ENCODE results near the gene C19orf67.

C19orf67 gene

GRCh38 chr19:14085309-14085995 is at the start of gene C19orf67:
TSS of gene C19orf67 (minus strand) at chr19:14085783. CDS start at chr19:14085627, 156 bp downstream.
- peaks cover 28% of the 10 kb centered on the region for H3K36me3 Mint-ChIP-seq (ENCODE audit: low read depth)

DNA sequence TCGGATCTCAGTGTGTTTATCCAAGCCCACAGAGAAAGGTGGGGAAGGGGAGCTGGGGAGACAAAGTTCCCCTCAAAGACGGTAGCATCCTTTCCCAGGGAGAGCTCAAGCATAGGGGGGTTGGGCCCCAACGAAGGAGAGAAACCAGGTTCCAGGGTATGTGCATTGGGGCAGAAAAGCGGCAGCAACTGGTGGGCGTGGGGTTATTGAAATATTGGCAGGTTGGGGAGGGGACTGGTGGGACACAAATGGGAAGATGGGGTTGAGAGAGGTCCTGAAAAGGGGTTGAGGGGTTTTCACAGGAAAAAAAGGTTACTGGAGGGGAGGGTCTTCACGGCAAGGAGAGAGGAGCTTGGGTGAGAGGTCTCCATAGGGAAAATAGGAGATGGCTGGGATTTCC is 49.8 kb upstream of the C19orf67 start:
- no peaks in the 10 kb centered on the region for H3K9me3 Mint-ChIP-seq
- DNase-seq, result no peak
- no peak for TF ChIP-seq CTCF (IDR thresholded peaks at IDR 0.05)
- peak overlapping the region; percentile 86 for H3K27ac Mint-ChIP-seq
- H3K27me3 Mint-ChIP-seq (ENCODE audit: low read depth, poor library complexity), result peaks cover 3% of the 10 kb centered on the region
- peak overlapping the region; percentile 88 for H3K4me3 Mint-ChIP-seq
- peaks cover 9% of the 10 kb centered on the region for H3K36me3 Mint-ChIP-seq (ENCODE audit: low read depth)
- peaks cover 47% of the 10 kb centered on the region for H3K4me1 Mint-ChIP-seq

More at GRCh38 chr19:14085309-14085995, at the start of gene C19orf67:
- Mint-ChIP-seq H3K4me1 (peaks cover 40% of the 10 kb centered on the region), H3K9me3 (no peaks in the 10 kb centered on the region), H3K27me3 (ENCODE audit: low read depth, poor library complexity) (peaks cover 11% of the 10 kb centered on the region), H3K27ac (no peak within 1 kb of the TSS), H3K4me3 (peak within 1 kb of the TSS; percentile 48)
- DNase-seq, result no peak
- no peak for TF ChIP-seq CTCF (IDR thresholded peaks at IDR 0.05)

GRCh38 chr19:14127929-14128509 is 42.4 kb upstream of the C19orf67 start:
- H3K4me3 Mint-ChIP-seq, result no peak overlapping the region
- peaks cover 8% of the 10 kb centered on the region for H3K4me1 Mint-ChIP-seq
- no peak overlapping the region for H3K27ac Mint-ChIP-seq
- peaks cover 19% of the 10 kb centered on the region for H3K36me3 Mint-ChIP-seq (ENCODE audit: low read depth)
- H3K27me3 Mint-ChIP-seq (ENCODE audit: low read depth, poor library complexity), result peaks cover 3% of the 10 kb centered on the region
- DNase-seq, result no peak
- no peaks in the 10 kb centered on the region for H3K9me3 Mint-ChIP-seq
- TF ChIP-seq CTCF (IDR thresholded peaks at IDR 0.05), result no peak

- H3K9me3 Mint-ChIP-seq, result no peaks in the 10 kb centered on the region
- DNase-seq, result no peak
- H3K4me3 Mint-ChIP-seq, result no peak overlapping the region
- no peak for TF ChIP-seq CTCF (IDR thresholded peaks at IDR 0.05)
- peaks cover 26% of the 10 kb centered on the region for H3K36me3 Mint-ChIP-seq (ENCODE audit: low read depth)
- H3K4me1 Mint-ChIP-seq, result peaks cover 10% of the 10 kb centered on the region
- no peak overlapping the region for H3K27ac Mint-ChIP-seq
- H3K27me3 Mint-ChIP-seq (ENCODE audit: low read depth, poor library complexity), result peaks cover 3% of the 10 kb centered on the region
These were observed 41.6 kb upstream of the C19orf67 start for GRCh38 chr19:14127176-14127575.

DNA sequence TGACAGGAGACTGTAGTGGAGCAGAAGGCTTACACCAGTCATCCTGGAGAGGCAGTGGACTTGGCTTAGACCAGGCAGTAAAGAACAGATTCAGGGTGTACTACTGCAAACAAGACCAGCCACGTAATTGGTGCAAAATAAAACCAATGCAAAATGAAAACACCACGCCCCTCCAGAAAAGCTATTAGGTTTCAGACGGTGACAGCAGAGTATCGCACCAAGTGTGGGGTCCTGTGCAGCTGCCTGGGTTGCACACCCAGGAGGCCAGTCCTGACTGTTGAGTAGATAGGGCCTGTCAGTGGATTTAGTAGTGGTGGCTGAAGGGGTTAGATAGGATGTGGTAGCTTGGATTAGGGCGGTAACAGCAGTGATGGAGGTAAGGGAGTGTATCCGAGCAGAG is 37.3 kb upstream of the C19orf67 start:
- H3K4me3 Mint-ChIP-seq, result no peak overlapping the region
- no peak for TF ChIP-seq CTCF (IDR thresholded peaks at IDR 0.05)
- DNase-seq, result no peak
- H3K36me3 Mint-ChIP-seq (ENCODE audit: low read depth), result peaks cover 26% of the 10 kb centered on the region
- H3K4me1 Mint-ChIP-seq, result peaks cover 23% of the 10 kb centered on the region
- H3K27ac Mint-ChIP-seq, result no peak overlapping the region
- no peaks in the 10 kb centered on the region for H3K9me3 Mint-ChIP-seq
- H3K27me3 Mint-ChIP-seq (ENCODE audit: low read depth, poor library complexity), result no peaks in the 10 kb centered on the region

GRCh38 chr19:14120497-14120780 is 34.9 kb upstream of the C19orf67 start:
- DNase-seq, result no peak
- no peak for TF ChIP-seq CTCF (IDR thresholded peaks at IDR 0.05)
- peaks cover 2% of the 10 kb centered on the region for H3K27me3 Mint-ChIP-seq (ENCODE audit: low read depth, poor library complexity)
- H3K4me1 Mint-ChIP-seq, result peaks cover 38% of the 10 kb centered on the region
- H3K4me3 Mint-ChIP-seq, result no peak overlapping the region
- H3K36me3 Mint-ChIP-seq (ENCODE audit: low read depth), result peaks cover 18% of the 10 kb centered on the region
- H3K27ac Mint-ChIP-seq, result no peak overlapping the region
- no peaks in the 10 kb centered on the region for H3K9me3 Mint-ChIP-seq

Measured in nephron progenitor cell (in vitro differentiated cells).